Activated T-cell treated with anti-CD3 and anti-CD28 coated beads, Interleukin-2, amount 50 U/mL, for 72 hours (primary cell): ENCODE data around the gene EVA1C. TPM values are rescaled to one million over a fixed set of nuclear protein-coding genes. Genes with fewer than 3 reads are reported as not detected.
"Not testable (repeated sequence)": the region's sequence is repeated elsewhere in the genome, so short reads cannot be mapped to it uniquely, and the experiment has no call there.

ENCODE experiments used
- ATAC-seq, 2 donors: fragments of 150-1000 bp; cut with Tn5 transposase; replicated peaks in 1 of 2; 2 replicates each; pipeline ENCODE4 v1.10.0; 2021; ENCODE audit warnings: moderate library complexity in 2 of 2, mild to moderate bottlenecking in 1 of 2
- DNase-seq, 2 donors: peaks; one replicate each; pipeline ENCODE4 v3.0.0; 2021 to 2022; ENCODE audit warnings: mixed read lengths in 1 of 2
- H3K27ac Mint-ChIP-seq: one replicate; pipeline ENCODE4 v1.8.0; 2022; ENCODE audit warnings: mild to moderate bottlenecking, moderate library complexity, mixed read lengths
- H3K27me3 Mint-ChIP-seq: one replicate; pipeline ENCODE4 v1.8.0; 2022; ENCODE audit warnings: low read depth, mixed read lengths
- H3K36me3 Mint-ChIP-seq, 2 donors: one replicate each; pipeline ENCODE4 v1.8.0; 2022; ENCODE audit warnings: mixed read lengths in 2 of 2, mild to moderate bottlenecking in 1 of 2; ENCODE audit not compliant: insufficient read depth in 2 of 2
- H3K4me1 Mint-ChIP-seq: one replicate; pipeline ENCODE4 v1.8.0; 2022; ENCODE audit warnings: low read depth, mixed read lengths
- H3K4me3 Mint-ChIP-seq, 2 donors: one replicate each; pipeline ENCODE4 v1.8.0; 2022; ENCODE audit warnings: mild to moderate bottlenecking in 2 of 2, mixed read lengths in 2 of 2, moderate library complexity in 2 of 2
- H3K9me3 Mint-ChIP-seq, 2 donors: one replicate each; pipeline ENCODE4 v1.8.0; 2022; ENCODE audit warnings: mixed read lengths in 2 of 2
- total RNA-seq, 2 donors: library from RNA; stranded (reverse); gene quantifications; one replicate each; pipeline ENCODE4 v1.2.3, GENCODE V29; 2022

Gene EVA1C
- total RNA-seq, 2 donors from 2014 or later: 8.5 to 8.9 TPM

DNA sequence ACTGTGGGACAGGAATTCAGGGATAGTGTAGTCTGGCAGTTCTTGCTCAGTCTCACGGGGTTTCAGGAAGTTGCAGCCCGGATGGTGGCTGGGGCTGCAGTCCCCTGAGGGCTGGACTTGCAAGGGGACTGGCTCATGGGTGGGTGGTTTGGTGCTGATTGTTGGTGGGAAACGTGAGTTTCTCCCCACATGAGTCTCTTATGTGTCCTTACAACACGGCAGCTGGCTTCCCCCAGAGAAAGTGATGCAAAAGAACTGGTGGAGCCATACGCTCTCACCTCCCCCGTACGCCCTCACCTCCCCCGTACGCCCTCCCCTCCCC lies 64.9 kb downstream of the EVA1C start:
- Mint-ChIP-seq H3K27me3 (no peaks in the 10 kb centered on the region), H3K27ac (no peak overlapping the region), H3K9me3 (no peaks in the 10 kb centered on the region), H3K4me1 (peaks cover 12% of the 10 kb centered on the region), H3K36me3 (no peaks in the 10 kb centered on the region), H3K4me3 (no peak overlapping the region)
- DNase-seq: no peak
- ATAC-seq: no peak

DNA sequence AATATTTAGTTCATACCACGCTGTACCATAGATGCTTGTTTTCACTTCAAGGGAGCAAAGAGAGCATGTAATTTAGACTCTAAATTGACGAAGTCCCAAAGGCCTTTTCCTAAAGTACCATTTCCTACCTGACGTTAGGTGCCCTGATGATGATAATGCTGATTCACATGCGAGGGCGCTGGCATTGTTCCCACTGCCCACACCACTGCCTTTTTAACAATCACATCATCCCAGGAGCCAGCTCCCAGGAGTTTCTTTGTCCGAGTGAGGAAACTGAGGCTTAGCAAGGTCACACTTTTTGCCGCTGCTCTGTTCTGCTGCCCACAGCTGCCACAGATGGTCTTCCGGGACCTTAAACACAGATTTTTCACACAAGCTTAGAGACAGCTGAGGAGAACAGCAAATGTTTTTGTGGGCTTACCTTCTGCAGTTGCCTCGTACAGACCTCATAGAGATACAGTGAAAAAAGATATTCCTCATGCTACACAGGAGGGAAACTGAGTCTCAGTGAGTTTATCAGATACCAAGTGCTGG lies 69.4 kb downstream of the EVA1C start:
- Mint-ChIP-seq H3K4me1 (peaks cover 12% of the 10 kb centered on the region), H3K27ac (no peak overlapping the region), H3K4me3 (no peak overlapping the region), H3K9me3 (no peaks in the 10 kb centered on the region), H3K36me3 (no peaks in the 10 kb centered on the region), H3K27me3 (no peaks in the 10 kb centered on the region)
- ATAC-seq (no peak), DNase-seq (no peak)

DNA sequence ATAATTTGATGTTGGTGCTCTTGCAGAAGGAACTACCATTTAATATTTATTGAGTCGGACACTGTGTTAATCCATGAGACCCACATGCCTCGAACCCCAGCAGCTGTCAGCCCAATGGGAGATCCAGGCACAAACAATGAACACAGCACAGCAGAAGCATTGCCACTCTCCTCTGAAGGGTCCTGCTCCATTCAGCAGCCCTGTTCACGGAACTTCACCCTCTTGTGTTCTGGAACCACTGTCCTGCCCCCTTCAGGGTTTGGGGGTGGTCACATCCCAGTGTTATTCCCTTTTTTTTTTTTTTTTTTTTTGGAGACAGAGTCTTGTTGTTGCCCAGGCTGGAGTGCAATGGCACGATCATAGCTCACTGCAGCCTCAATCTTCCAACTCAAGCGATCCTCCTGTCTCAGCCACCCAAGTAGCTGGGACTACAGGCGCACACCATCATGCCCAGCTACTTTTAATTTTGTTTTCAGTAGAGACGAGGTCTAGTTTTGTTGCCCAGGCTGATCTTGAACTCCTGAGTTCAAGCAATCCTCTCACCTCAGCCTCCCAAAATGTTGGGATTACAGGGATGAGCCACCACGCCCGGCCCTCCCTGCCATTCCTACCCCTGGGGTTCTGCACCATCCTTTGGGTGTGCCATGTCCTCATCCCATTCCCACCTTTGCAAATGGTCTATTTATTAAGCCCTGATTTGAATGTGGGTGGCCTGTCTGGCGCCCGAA lies 70.2 kb downstream of the EVA1C start:
- H3K4me3 Mint-ChIP-seq: no peak overlapping the region
- H3K27ac Mint-ChIP-seq: no peak overlapping the region
- no peak for DNase-seq
- H3K4me1 Mint-ChIP-seq: peaks cover 12% of the 10 kb centered on the region
- H3K9me3 Mint-ChIP-seq: no peaks in the 10 kb centered on the region
- H3K36me3 Mint-ChIP-seq: no peaks in the 10 kb centered on the region
- no peaks in the 10 kb centered on the region for H3K27me3 Mint-ChIP-seq
- ATAC-seq: no peak

DNA sequence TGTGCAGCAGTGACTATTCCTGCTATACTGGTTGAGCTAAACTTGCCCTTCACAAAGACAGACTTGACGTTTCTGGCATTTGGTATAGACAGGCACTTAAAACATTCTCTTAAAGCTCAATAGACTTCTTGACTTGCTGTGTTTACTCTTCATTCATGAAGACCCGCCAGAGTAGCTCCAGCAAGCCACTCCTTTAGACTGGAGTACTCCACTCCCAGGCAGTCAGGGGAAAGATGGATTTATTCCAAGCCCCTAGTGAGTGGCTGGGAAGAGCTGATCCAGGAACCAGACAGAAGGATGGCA lies 70.7 kb downstream of the EVA1C start:
- no peak overlapping the region for H3K27ac Mint-ChIP-seq
- H3K4me3 Mint-ChIP-seq: no peak overlapping the region
- DNase-seq: no peak
- no peaks in the 10 kb centered on the region for H3K9me3 Mint-ChIP-seq
- no peaks in the 10 kb centered on the region for H3K27me3 Mint-ChIP-seq
- H3K4me1 Mint-ChIP-seq: peaks cover 12% of the 10 kb centered on the region
- H3K36me3 Mint-ChIP-seq: no peaks in the 10 kb centered on the region
- no peak for ATAC-seq

DNA sequence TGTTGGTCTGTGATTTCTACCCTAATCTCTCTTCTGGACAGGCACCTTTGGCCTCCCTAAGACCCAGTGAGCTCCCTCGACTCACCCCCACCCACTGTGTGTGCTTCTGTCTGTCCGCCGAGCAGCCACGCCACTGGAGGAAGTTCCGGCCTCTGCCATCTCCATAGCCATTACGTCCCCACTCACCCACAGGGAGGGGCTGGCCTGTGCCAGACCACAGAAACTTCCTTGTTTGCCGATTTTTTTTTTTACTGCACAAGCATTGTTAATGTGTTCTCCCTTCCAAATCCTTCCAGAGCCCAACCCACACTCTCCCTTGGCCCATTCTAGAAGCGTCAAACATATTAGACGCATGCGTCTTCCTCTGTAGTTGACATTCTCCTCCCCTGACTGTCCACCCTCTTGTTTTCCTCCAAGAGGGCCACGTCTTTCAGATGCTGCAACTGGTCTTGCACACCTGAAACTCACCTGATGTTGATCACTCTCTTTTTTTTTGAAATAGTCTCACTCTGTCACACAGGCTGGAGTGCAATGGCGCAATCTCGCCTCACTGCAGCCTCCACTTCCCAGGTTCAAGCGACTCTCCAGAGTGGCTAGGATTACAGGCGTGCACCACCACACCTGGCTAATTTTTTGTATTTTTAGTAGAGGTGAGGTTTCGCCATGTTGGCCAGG lies 72.3 kb downstream of the EVA1C start:
- H3K4me1 Mint-ChIP-seq: no peaks in the 10 kb centered on the region
- peaks cover 2% of the 10 kb centered on the region in 2 donors for H3K9me3 Mint-ChIP-seq
- ATAC-seq (no peak), DNase-seq (no peak)
- no peak overlapping the region for H3K27ac Mint-ChIP-seq
- no peak overlapping the region for H3K4me3 Mint-ChIP-seq
- H3K27me3 Mint-ChIP-seq: no peaks in the 10 kb centered on the region
- H3K36me3 Mint-ChIP-seq: peaks cover 0 to 2% of the 10 kb centered on the region in 2 donors

DNA sequence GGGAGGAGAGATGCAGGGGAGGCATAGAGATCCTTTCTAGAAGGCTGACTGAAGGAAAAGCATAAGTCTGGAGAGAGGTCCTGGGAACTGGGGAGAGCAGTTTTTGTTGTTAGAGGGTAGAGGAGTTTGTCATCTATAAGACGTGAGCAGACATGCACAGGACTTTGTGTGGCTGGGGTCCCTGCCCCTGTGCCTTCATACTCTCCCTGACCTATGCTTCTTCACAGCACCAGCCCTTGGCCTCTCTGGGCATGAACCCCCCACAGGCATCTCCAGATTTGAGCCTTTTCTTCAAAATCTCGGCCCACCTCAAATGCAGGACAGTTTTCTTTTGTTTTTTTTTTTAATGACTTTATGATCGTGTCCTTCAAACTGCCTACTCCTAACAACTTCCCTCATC lies 79.9 kb downstream of the EVA1C start:
- Mint-ChIP-seq H3K27ac (no peak overlapping the region), H3K9me3 (peaks cover 2% of the 10 kb centered on the region in 2 donors), H3K27me3 (no peaks in the 10 kb centered on the region), H3K4me1 (no peaks in the 10 kb centered on the region), H3K36me3 (peaks cover 7 to 12% of the 10 kb centered on the region in 2 donors), H3K4me3 (no peak overlapping the region)
- DNase-seq: no peak
- ATAC-seq: no peak

DNA sequence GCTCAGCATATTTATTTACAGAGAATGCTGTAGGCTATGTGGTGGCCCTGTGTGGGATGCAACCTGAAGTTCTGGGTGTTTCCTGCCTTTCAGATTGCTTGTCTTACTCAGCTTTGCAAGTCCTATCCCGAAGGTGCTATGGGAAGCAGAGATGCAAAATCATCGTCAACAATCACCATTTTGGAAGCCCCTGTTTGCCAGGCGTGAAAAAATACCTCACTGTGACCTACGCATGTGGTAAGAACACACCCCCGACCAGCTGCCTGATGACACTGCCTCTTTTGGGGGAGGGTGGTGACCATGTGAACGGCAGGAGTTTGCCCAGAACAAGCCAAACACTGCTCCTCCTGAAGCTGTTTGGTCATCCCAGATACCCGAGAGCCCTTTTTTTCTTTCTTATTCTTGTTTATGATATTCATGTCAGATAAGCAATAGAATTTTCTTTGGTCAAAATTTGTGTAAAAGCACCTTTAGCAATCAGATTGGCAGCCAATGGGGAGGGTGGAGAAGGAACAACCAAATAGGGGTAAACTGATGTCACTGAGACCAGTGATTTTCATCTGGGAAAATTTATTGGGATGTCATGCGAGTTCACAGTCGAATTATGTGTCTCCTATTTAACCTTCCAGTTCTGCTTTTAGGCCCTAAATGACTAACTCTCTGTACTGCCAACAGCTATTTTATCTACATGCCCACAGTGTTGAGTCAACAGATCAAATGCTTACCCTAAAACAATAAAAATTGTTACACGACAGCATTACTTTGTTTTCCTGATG lies 82.6 kb downstream of the EVA1C start:
- ATAC-seq (no peak), DNase-seq (no peak)
- peak overlapping the region; percentile 21 for H3K27ac Mint-ChIP-seq
- H3K4me3 Mint-ChIP-seq: no peak overlapping the region
- no peaks in the 10 kb centered on the region for H3K4me1 Mint-ChIP-seq
- no peaks in the 10 kb centered on the region for H3K27me3 Mint-ChIP-seq
- H3K36me3 Mint-ChIP-seq: peaks cover 5 to 13% of the 10 kb centered on the region in 2 donors
- H3K9me3 Mint-ChIP-seq: no peaks in the 10 kb centered on the region

DNA sequence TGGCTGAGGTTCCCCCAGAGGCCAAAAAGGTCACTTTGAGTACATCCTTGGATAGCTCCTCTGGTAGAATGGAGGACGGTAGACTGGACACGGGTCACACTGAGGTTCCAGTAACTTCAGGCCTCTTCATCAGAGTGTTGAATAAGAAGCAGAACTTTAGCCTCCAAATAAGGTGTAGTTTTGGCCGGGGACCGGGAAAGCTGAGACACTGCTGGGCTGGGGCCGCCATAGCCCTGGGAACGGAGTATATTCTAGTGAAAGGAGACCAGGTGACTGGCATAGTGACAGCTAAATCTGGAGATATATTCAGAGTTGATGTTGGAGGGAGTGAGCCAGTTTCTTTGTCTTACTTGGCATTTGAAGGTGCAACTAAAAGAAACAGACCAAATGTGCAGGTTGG lies 84.1 kb downstream of the EVA1C start:
- H3K27ac Mint-ChIP-seq: no peak overlapping the region
- no peaks in the 10 kb centered on the region for H3K4me1 Mint-ChIP-seq
- H3K36me3 Mint-ChIP-seq: peaks cover 5 to 12% of the 10 kb centered on the region in 2 donors
- no peak overlapping the region for H3K4me3 Mint-ChIP-seq
- H3K27me3 Mint-ChIP-seq: no peaks in the 10 kb centered on the region
- ATAC-seq (no peak), DNase-seq (no peak)
- H3K9me3 Mint-ChIP-seq: no peaks in the 10 kb centered on the region

DNA sequence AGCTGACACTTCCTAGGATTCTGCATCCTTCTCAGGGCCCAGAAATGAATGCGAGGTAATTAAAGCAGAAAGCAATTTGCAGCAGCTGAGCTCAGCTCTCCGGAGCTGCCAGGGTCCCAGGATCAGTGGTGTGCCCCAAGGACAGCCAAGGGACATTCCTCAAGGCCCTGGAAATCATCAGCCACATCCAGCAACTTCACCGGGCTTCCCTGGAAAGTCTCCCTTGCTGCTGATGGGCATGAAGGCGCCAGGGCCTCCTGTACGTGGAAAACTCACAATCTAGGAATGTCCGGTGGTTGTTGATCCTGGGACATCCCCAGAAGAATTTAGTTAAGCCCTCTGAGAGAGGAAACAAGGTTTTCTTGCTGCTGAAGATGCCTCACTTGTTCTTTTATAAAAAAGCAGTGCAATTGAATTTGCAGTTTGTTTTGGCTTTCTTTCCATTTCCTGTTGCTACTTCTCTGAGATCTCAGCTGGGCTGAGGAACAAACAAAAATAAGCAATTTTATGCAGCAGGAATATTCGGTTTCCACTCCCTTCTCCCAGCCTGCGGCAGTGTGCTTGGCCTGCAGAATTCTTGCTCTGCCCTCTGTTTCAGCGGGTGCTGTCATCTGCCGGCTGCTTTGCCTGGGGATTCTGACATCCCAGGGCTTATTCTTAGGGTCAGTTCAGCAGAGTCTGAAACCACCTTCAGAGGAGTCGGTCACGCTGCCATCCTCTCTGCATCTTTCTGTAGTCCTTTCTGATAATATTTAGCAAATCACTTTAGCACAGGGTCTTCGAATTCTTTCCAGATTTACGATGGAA lies 86.9 kb downstream of the EVA1C start:
- Mint-ChIP-seq H3K9me3 (no peaks in the 10 kb centered on the region), H3K4me3 (no peak overlapping the region), H3K4me1 (no peaks in the 10 kb centered on the region), H3K27me3 (no peaks in the 10 kb centered on the region), H3K36me3 (peaks cover 7 to 13% of the 10 kb centered on the region in 2 donors), H3K27ac (no peak overlapping the region)
- no peak for ATAC-seq
- no peak for DNase-seq

DNA sequence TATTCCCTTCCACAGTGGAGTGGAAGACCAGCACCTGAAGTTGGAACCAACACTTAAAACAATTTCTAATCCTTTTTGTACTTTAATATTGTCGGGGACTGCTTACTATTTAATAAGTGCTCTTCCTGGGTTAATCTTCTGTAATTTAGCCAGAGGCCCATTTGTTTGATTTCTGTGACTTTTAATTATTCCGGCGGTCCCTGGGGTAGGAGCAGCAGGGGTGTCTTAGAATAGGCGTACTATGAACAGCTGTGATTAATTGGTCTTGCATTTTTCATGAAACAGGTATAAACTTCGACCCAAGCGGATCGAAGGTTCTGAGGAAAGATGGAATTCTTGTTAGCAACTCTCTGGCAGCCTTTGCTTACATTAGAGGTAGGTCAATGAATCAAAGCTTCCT lies 91.1 kb downstream of the EVA1C start:
- not testable (repeated sequence) for H3K27ac Mint-ChIP-seq, ATAC-seq, H3K27me3 Mint-ChIP-seq, H3K9me3 Mint-ChIP-seq, H3K4me1 Mint-ChIP-seq, DNase-seq, H3K4me3 Mint-ChIP-seq, H3K36me3 Mint-ChIP-seq

DNA sequence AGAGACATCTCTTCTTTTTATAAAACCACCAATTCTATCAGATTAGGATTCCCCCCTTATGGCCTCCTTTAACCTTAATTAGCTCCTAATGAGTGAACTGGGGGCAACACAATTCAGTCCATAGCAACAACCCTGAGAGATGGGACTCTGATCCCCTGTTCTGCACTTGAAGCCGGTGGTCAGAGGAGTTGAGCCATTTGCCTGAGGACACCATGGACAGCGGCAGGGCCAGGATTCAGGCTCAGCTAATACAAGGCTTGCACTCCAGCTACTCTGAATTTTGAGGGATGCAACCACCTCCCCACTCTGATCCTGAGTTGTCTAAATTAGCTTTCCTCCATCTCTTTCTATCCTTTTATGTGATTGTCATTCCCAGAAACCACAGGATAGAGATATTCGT lies 93.3 kb downstream of the EVA1C start:
- not testable (repeated sequence) for H3K4me3 Mint-ChIP-seq, DNase-seq, H3K9me3 Mint-ChIP-seq, H3K27ac Mint-ChIP-seq, H3K36me3 Mint-ChIP-seq, H3K27me3 Mint-ChIP-seq, H3K4me1 Mint-ChIP-seq, ATAC-seq

DNA sequence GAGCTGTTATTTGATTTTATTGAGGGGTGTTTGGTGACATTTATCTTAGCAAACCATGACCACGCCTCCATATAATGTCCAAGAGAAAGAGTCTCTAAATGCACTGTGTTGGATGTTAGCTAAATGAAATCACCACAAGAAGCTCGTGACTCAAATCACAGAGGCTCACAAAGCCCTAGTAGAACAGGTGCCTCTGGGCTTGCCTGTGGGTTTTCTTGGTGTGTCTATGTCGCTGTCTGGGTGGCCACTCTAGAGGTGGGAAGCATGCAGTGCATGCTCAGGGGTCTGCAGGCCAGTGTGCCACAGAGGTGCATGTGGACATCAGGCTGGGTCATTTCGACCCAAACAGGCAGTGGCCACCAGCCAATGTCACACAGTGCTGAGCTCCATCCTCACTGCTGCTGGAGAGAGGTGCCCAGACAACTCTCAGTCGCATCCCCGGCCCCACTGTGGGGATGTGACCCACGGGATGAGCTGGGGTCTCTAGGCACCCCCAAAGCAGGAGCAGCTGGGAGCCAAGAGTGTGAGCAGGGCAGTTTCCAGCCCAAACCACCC lies 94.0 kb downstream of the EVA1C start:
- ATAC-seq, H3K27ac Mint-ChIP-seq, H3K4me1 Mint-ChIP-seq, H3K4me3 Mint-ChIP-seq, H3K36me3 Mint-ChIP-seq, DNase-seq, H3K27me3 Mint-ChIP-seq, H3K9me3 Mint-ChIP-seq: not testable (repeated sequence)
